ENCODE results near the gene NR3C1. TPM values are rescaled to one million over a fixed set of nuclear protein-coding genes. Genes with fewer than 3 reads are reported as not detected.
"Not testable (repeated sequence)": the region's sequence is repeated elsewhere in the genome, so short reads cannot be mapped to it uniquely, and the experiment has no call there.

Gene NR3C1
- total RNA-seq, 1 donor from 2014 or later = 0.17 TPM

- H4K20me1 ChIP-seq (ENCODE audit: low read depth) = no peaks in the 10 kb centered on the region
- no peaks in the 10 kb centered on the region for H3K9me3 Mint-ChIP-seq
- H3K27ac ChIP-seq = no peak overlapping the region
- no peaks in the 10 kb centered on the region for H3K4me1 ChIP-seq
- H3F3A ChIP-seq (ENCODE audit: low read depth) = no peaks in the 10 kb centered on the region
- H2AFZ ChIP-seq (replicated peaks) = no peak overlapping the region
- no peak overlapping the region for H3K9ac ChIP-seq
- H3K4me1 Mint-ChIP-seq = no peaks in the 10 kb centered on the region
- H3K4me3 ChIP-seq = no peak overlapping the region
- no peaks in the 10 kb centered on the region for H3K27me3 ChIP-seq
- H3K9me3 ChIP-seq (ENCODE audit: low read depth) = no peaks in the 10 kb centered on the region
- no peak overlapping the region for H3K4me3 Mint-ChIP-seq
- no peak overlapping the region for H3K27ac Mint-ChIP-seq
- H3K79me2 ChIP-seq (ENCODE audit: low read depth) = no peaks in the 10 kb centered on the region
- no peak for DNase-seq (ENCODE audit: low spot score)
- TF ChIP-seq EZH2phosphoT487 (IDR thresholded peaks at IDR 0.05) (no peak), EZH2 (IDR thresholded peaks at IDR 0.05) (no peak), CTCF (IDR thresholded peaks at IDR 0.05) (no peak)
- H3K4me2 ChIP-seq = no peak overlapping the region
- no peaks in the 10 kb centered on the region for H3K27me3 Mint-ChIP-seq (ENCODE audit: insufficient read depth, low read depth)
- no peaks in the 10 kb centered on the region for H3K36me3 Mint-ChIP-seq
- no peaks in the 10 kb centered on the region for H3K36me3 ChIP-seq
Observed at GRCh38 chr5:143334903-143335302, 68.6 kb downstream of the NR3C1 start.

GRCh38 chr5:143334380-143334779, 69.1 kb downstream of the NR3C1 start:
- H3K4me2 ChIP-seq; H3K9ac ChIP-seq; DNase-seq (ENCODE audit: low spot score); H3K27ac ChIP-seq; H3K4me1 Mint-ChIP-seq; H3K36me3 Mint-ChIP-seq; H3K9me3 ChIP-seq (ENCODE audit: low read depth); H3K27me3 ChIP-seq; H2AFZ ChIP-seq (replicated peaks); H3K9me3 Mint-ChIP-seq; H3K4me3 Mint-ChIP-seq; H4K20me1 ChIP-seq (ENCODE audit: low read depth); H3K4me3 ChIP-seq; H3F3A ChIP-seq (ENCODE audit: low read depth); H3K79me2 ChIP-seq (ENCODE audit: low read depth); H3K27ac Mint-ChIP-seq; H3K27me3 Mint-ChIP-seq (ENCODE audit: insufficient read depth, low read depth); H3K36me3 ChIP-seq; H3K4me1 ChIP-seq: not testable (repeated sequence)

GRCh38 chr5:143331956-143332355, 71.5 kb downstream of the NR3C1 start:
- Histone ChIP-seq H3K27ac (no peak overlapping the region), H3K4me1 (no peaks in the 10 kb centered on the region), H3K36me3 (no peaks in the 10 kb centered on the region), H3K27me3 (no peaks in the 10 kb centered on the region), H3K9ac (no peak overlapping the region), H4K20me1 (ENCODE audit: low read depth) (no peaks in the 10 kb centered on the region), H3K79me2 (ENCODE audit: low read depth) (no peaks in the 10 kb centered on the region), H3K9me3 (ENCODE audit: low read depth) (no peaks in the 10 kb centered on the region), H3F3A (ENCODE audit: low read depth) (no peaks in the 10 kb centered on the region), H3K4me3 (no peak overlapping the region), H2AFZ (replicated peaks) (no peak overlapping the region), H3K4me2 (no peak overlapping the region)
- Mint-ChIP-seq H3K36me3 (peaks cover 1% of the 10 kb centered on the region), H3K27ac (no peak overlapping the region), H3K9me3 (peaks cover 10% of the 10 kb centered on the region), H3K4me1 (no peaks in the 10 kb centered on the region), H3K4me3 (no peak overlapping the region), H3K27me3 (ENCODE audit: insufficient read depth, low read depth) (peaks cover 2% of the 10 kb centered on the region)
- no peak for DNase-seq (ENCODE audit: low spot score)
- TF ChIP-seq EZH2phosphoT487 (IDR thresholded peaks at IDR 0.05) = no peak
- TF ChIP-seq CTCF (IDR thresholded peaks at IDR 0.05) = no peak
- no peak for TF ChIP-seq EZH2 (IDR thresholded peaks at IDR 0.05)

- Histone ChIP-seq H3K27ac (no peak overlapping the region), H2AFZ (replicated peaks) (no peak overlapping the region)
- H3K4me3 Mint-ChIP-seq = no peak overlapping the region
Observed at GRCh38 chr5:143329843-143330242, 73.6 kb downstream of the NR3C1 start.

More at GRCh38 chr5:143329843-143330242, 73.6 kb downstream of the NR3C1 start:
- Histone ChIP-seq H3K36me3 (no peaks in the 10 kb centered on the region), H3K79me2 (ENCODE audit: low read depth) (no peaks in the 10 kb centered on the region), H3K9me3 (ENCODE audit: low read depth) (no peaks in the 10 kb centered on the region), H3F3A (ENCODE audit: low read depth) (no peaks in the 10 kb centered on the region), H3K4me3 (no peak overlapping the region), H3K4me1 (no peaks in the 10 kb centered on the region), H3K9ac (no peak overlapping the region), H3K27me3 (no peaks in the 10 kb centered on the region), H3K4me2 (no peak overlapping the region), H4K20me1 (ENCODE audit: low read depth) (no peaks in the 10 kb centered on the region)
- no peak overlapping the region for H3K27ac Mint-ChIP-seq
- TF ChIP-seq EZH2phosphoT487 (IDR thresholded peaks at IDR 0.05) = no peak
- TF ChIP-seq EZH2 (IDR thresholded peaks at IDR 0.05) = no peak
- no peak for TF ChIP-seq CTCF (IDR thresholded peaks at IDR 0.05)
- H3K27me3 Mint-ChIP-seq (ENCODE audit: insufficient read depth, low read depth) = peaks cover 2% of the 10 kb centered on the region
- H3K9me3 Mint-ChIP-seq = peaks cover 15% of the 10 kb centered on the region
- no peak for DNase-seq (ENCODE audit: low spot score)
- H3K36me3 Mint-ChIP-seq = peaks cover 2% of the 10 kb centered on the region
- H3K4me1 Mint-ChIP-seq = no peaks in the 10 kb centered on the region

Data from neural progenitor cell (in vitro differentiated cells).